Neural cell (in vitro differentiated cells): ENCODE measurements around the gene TBX19. TPM values are rescaled to one million over a fixed set of nuclear protein-coding genes. Genes with fewer than 3 reads are reported as not detected.
A peak's percentile ranks its signal among the peaks of the same experiment; 100 is the strongest.

Experiments
- H2AFZ ChIP-seq: fragments of 200-600, 300-800 bp; sonication (generic), shearing (Covaris generic); 2 replicates; pipeline ENCODE4 v1.6.0; 2014; ENCODE audit warnings: low read depth, mild to moderate bottlenecking, antibody characterized with exemption, low read length, moderate library complexity
- H3F3A ChIP-seq: fragments of 200-600 bp; shearing (Covaris generic); 2 replicates; pipeline ENCODE4 v1.6.1; 2016; ENCODE audit warnings: mild to moderate bottlenecking, moderate library complexity, mixed read lengths, antibody characterized with exemption, low read length; ENCODE audit not compliant: insufficient read depth, poor library complexity, severe bottlenecking
- H3K27ac ChIP-seq: fragments of 200-600, 300-800 bp; sonication (generic), shearing (Covaris generic); 2 replicates; pipeline ENCODE4 v1.5.1; 2014; ENCODE audit warnings: mild to moderate bottlenecking, low read length, moderate library complexity
- H3K27me3 ChIP-seq: fragments of 300-800, 200-600 bp; sonication (generic), shearing (Covaris generic); 2 replicates; pipeline ENCODE4 v1.6.0; 2014; ENCODE audit warnings: mild to moderate bottlenecking, low read depth, low read length, moderate library complexity; ENCODE audit not compliant: insufficient read depth
- H3K36me3 ChIP-seq: fragments of 300-800, 200-600 bp; sonication (generic), shearing (Covaris generic); 2 replicates; pipeline ENCODE4 v1.5.1; 2014; ENCODE audit warnings: mild to moderate bottlenecking, antibody characterized with exemption, low read length, moderate library complexity; ENCODE audit not compliant: insufficient read depth
- H3K4me2 ChIP-seq: fragments of 300-800, 200-600 bp; sonication (generic), shearing (Covaris generic); 2 replicates; pipeline ENCODE4 v1.6.0; 2014; ENCODE audit warnings: mild to moderate bottlenecking, low read length
- H3K4me3 ChIP-seq: fragments of 300-800, 200-600 bp; sonication (generic), shearing (Covaris generic); 2 replicates; pipeline ENCODE4 v1.5.1; 2014; ENCODE audit warnings: mild to moderate bottlenecking, low read length, moderate library complexity
- H3K79me2 ChIP-seq: fragments of 200-600 bp; shearing (Covaris generic); replicated peaks from 2 replicates; pipeline ENCODE4 v1.6.0; 2014; ENCODE audit warnings: mild to moderate bottlenecking, low read length, moderate library complexity; ENCODE audit not compliant: insufficient read depth
- H3K9ac ChIP-seq: fragments of 300-800, 200-600 bp; sonication (generic), shearing (Covaris generic); 2 replicates; pipeline ENCODE4 v1.6.1; 2016; ENCODE audit warnings: mild to moderate bottlenecking, low read length, mixed read lengths
- H3K9me2 ChIP-seq: fragments of 200-600 bp; shearing (Covaris generic); 2 replicates; pipeline ENCODE4 v1.6.1; 2016; ENCODE audit warnings: mild to moderate bottlenecking, low read length, mixed read lengths; ENCODE audit not compliant: insufficient read depth
- H3K9me3 ChIP-seq: fragments of 200-600, 300-800 bp; sonication (generic), shearing (Covaris generic); 2 replicates; pipeline ENCODE4 v1.6.1; 2016; ENCODE audit warnings: mild to moderate bottlenecking, mixed run types, low read length, moderate library complexity, mixed read lengths
- H4K20me1 ChIP-seq: fragments of 200-600 bp; shearing (Covaris generic); 2 replicates; pipeline ENCODE4 v1.6.1; 2016; ENCODE audit warnings: mild to moderate bottlenecking, mixed run types; ENCODE audit not compliant: insufficient read depth
- EP300 ChIP-seq: fragments of 450-650 bp; conservative IDR thresholded peaks from 2 replicates; pipeline ENCODE4 v1.6.1; 2014; ENCODE audit warnings: antibody characterized with exemption, mild to moderate bottlenecking, moderate library complexity; ENCODE audit not compliant: poor library complexity, severe bottlenecking
- EZH2 ChIP-seq: fragments of 200-600, 300-800 bp; shearing (Covaris generic), sonication (generic); IDR thresholded peaks from 2 replicates; pipeline ENCODE4 v1.6.1; 2014; ENCODE audit warnings: antibody characterized with exemption, low read length, borderline replicate concordance, mild to moderate bottlenecking; ENCODE audit not compliant: insufficient read depth, poor library complexity, severe bottlenecking
- MXI1 ChIP-seq: fragments of 450-650 bp; conservative IDR thresholded peaks from 2 replicates; pipeline ENCODE4 v1.6.1; 2014; ENCODE audit warnings: antibody characterized with exemption, mild to moderate bottlenecking; ENCODE audit not compliant: poor library complexity, severe bottlenecking
- POLR2AphosphoS5 ChIP-seq: IDR thresholded peaks from 2 replicates; pipeline ENCODE4 v1.6.1; 2012
- RAD21 ChIP-seq: fragments of 450-650 bp; conservative IDR thresholded peaks from 2 replicates; pipeline ENCODE4 v1.6.1; 2014; ENCODE audit warnings: antibody characterized with exemption, mild to moderate bottlenecking, moderate library complexity
- REST ChIP-seq: IDR thresholded peaks from 2 replicates; pipeline ENCODE4 v1.6.1; 2012; ENCODE audit warnings: borderline replicate concordance
- SMC3 ChIP-seq: fragments of 450-650 bp; conservative IDR thresholded peaks from 2 replicates; pipeline ENCODE4 v1.6.1; 2014; ENCODE audit warnings: antibody characterized with exemption, mild to moderate bottlenecking, moderate library complexity; ENCODE audit not compliant: poor library complexity
- TAF1 ChIP-seq: IDR thresholded peaks from 2 replicates; pipeline ENCODE4 v1.6.1; 2012; ENCODE audit warnings: low read depth
- polyA plus RNA-seq: library from polyadenylated mRNA; depleted of rRNA; stranded (reverse); fragments of >200 nt; gene quantifications from 2 replicates; pipeline ENCODE4 v1.2.3, GENCODE V29; 2014
- TF ChIP-seq, protein P1 (sequence below): fragments of 450-650 bp; IDR thresholded peaks from 2 replicates; pipeline ENCODE4 v1.5.1; 2014; ENCODE audit warnings: antibody characterized with exemption, mild to moderate bottlenecking, moderate library complexity; ENCODE audit not compliant: poor library complexity, severe bottlenecking

TBX19 gene
- polyA plus RNA-seq, 1 donor from 2014 or later: 0.42 TPM

- no peak overlapping the region for H3K4me2 ChIP-seq
- no peaks in the 10 kb centered on the region for H4K20me1 ChIP-seq
- no peak overlapping the region for H3K27ac ChIP-seq
- no peaks in the 10 kb centered on the region for H3K27me3 ChIP-seq
- H3K9ac ChIP-seq: no peak overlapping the region
- no peaks in the 10 kb centered on the region for H3K9me3 ChIP-seq
- no peak overlapping the region for H2AFZ ChIP-seq
- H3K79me2 ChIP-seq: no peaks in the 10 kb centered on the region
- no peaks in the 10 kb centered on the region for H3F3A ChIP-seq
- H3K4me3 ChIP-seq: no peak overlapping the region
- H3K9me2 ChIP-seq: no peaks in the 10 kb centered on the region
- H3K36me3 ChIP-seq: no peaks in the 10 kb centered on the region
- TF ChIP-seq POLR2AphosphoS5 (no peak), EP300 (peak; percentile 63), TAF1 (no peak)
- TF ChIP-seq, protein P1, sequence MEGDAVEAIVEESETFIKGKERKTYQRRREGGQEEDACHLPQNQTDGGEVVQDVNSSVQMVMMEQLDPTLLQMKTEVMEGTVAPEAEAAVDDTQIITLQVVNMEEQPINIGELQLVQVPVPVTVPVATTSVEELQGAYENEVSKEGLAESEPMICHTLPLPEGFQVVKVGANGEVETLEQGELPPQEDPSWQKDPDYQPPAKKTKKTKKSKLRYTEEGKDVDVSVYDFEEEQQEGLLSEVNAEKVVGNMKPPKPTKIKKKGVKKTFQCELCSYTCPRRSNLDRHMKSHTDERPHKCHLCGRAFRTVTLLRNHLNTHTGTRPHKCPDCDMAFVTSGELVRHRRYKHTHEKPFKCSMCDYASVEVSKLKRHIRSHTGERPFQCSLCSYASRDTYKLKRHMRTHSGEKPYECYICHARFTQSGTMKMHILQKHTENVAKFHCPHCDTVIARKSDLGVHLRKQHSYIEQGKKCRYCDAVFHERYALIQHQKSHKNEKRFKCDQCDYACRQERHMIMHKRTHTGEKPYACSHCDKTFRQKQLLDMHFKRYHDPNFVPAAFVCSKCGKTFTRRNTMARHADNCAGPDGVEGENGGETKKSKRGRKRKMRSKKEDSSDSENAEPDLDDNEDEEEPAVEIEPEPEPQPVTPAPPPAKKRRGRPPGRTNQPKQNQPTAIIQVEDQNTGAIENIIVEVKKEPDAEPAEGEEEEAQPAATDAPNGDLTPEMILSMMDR: no peak
These were observed 16.5 kb downstream of the TBX19 start for GRCh38 chr1:168297019-168297730.

- Histone ChIP-seq H3K9me2 (no peaks in the 10 kb centered on the region), H3K27ac (no peak overlapping the region), H3K27me3 (no peaks in the 10 kb centered on the region), H3K9me3 (no peaks in the 10 kb centered on the region), H3K79me2 (no peaks in the 10 kb centered on the region), H3K36me3 (no peaks in the 10 kb centered on the region), H4K20me1 (no peaks in the 10 kb centered on the region), H2AFZ (no peak overlapping the region), H3K4me3 (no peak overlapping the region), H3K4me2 (no peak overlapping the region), H3F3A (no peaks in the 10 kb centered on the region), H3K9ac (no peak overlapping the region)
- TF ChIP-seq REST (no peak), SMC3 (no peak), EP300 (no peak), TAF1 (no peak), MXI1 (no peak), RAD21 (no peak), POLR2AphosphoS5 (no peak), EZH2 (no peak)
- TF ChIP-seq, protein P1: no peak
These were observed 17.8 kb downstream of the TBX19 start for GRCh38 chr1:168298446-168298845.
